Stomach smooth muscle (tissue), 2 donors: ENCODE measurements around the gene KIF11.
A peak's percentile ranks its signal among the peaks of the same experiment; 100 is the strongest.

ENCODE experiments used
- H3K27ac ChIP-seq: one replicate; pipeline ENCODE4 v1.7.0; 2013; ENCODE audit warnings: mild to moderate bottlenecking, low read length, inconsistent platforms
- H3K27me3 ChIP-seq, 2 donors: one replicate each; pipeline ENCODE4 v1.7.0; 2013; ENCODE audit warnings: low read length in 2 of 2; ENCODE audit not compliant: insufficient read depth in 2 of 2, control insufficient read depth in 1 of 2
- H3K36me3 ChIP-seq, 2 donors: one replicate each; pipeline ENCODE4 v1.7.0; 2013; ENCODE audit warnings: low read length in 2 of 2; ENCODE audit not compliant: control insufficient read depth in 2 of 2, insufficient read depth in 2 of 2
- H3K4me1 ChIP-seq: one replicate; pipeline ENCODE4 v1.7.0; 2013; ENCODE audit warnings: low read length; ENCODE audit not compliant: control insufficient read depth, insufficient read depth
- H3K4me3 ChIP-seq, 2 donors: one replicate each; pipeline ENCODE4 v1.7.0; 2013; ENCODE audit warnings: low read length in 2 of 2
- H3K9ac ChIP-seq, 2 donors: one replicate each; pipeline ENCODE4 v1.7.0; 2013; ENCODE audit warnings: low read length in 2 of 2, mild to moderate bottlenecking in 1 of 2
- H3K9me3 ChIP-seq, 2 donors: one replicate each; pipeline ENCODE4 v1.7.0; 2013; ENCODE audit warnings: low read length in 2 of 2; ENCODE audit not compliant: control insufficient read depth in 2 of 2
- donor health status: healthy.
- donor health status: Pancreatic carcinoma.

KIF11 gene

GRCh38 chr10:92693534-92693893 lies 100.6 kb downstream of the KIF11 start:
- peaks cover 5 to 54% of the 10 kb centered on the region in 2 donors for H3K27me3 ChIP-seq
- no peak overlapping the region for H3K27ac ChIP-seq
- no peaks in the 10 kb centered on the region for H3K36me3 ChIP-seq
- no peak overlapping the region for H3K4me3 ChIP-seq
- H3K9me3 ChIP-seq: peaks cover 0 to 4% of the 10 kb centered on the region in 2 donors
- peaks cover 20% of the 10 kb centered on the region for H3K4me1 ChIP-seq
- no peak overlapping the region for H3K9ac ChIP-seq

- peak overlapping the region; percentile 41 for H3K27ac ChIP-seq
- no peaks in the 10 kb centered on the region for H3K36me3 ChIP-seq
- peak overlapping the region in 1 of 2 donors; percentile 57 for H3K4me3 ChIP-seq
- peaks cover 0 to 2% of the 10 kb centered on the region in 2 donors for H3K9me3 ChIP-seq
- peak overlapping the region in 1 of 2 donors; percentile 5 for H3K9ac ChIP-seq
- H3K4me1 ChIP-seq: peaks cover 8% of the 10 kb centered on the region
- H3K27me3 ChIP-seq: peaks cover 2 to 45% of the 10 kb centered on the region in 2 donors
Observed at GRCh38 chr10:92695679-92696605, 103.0 kb downstream of the KIF11 start.

DNA sequence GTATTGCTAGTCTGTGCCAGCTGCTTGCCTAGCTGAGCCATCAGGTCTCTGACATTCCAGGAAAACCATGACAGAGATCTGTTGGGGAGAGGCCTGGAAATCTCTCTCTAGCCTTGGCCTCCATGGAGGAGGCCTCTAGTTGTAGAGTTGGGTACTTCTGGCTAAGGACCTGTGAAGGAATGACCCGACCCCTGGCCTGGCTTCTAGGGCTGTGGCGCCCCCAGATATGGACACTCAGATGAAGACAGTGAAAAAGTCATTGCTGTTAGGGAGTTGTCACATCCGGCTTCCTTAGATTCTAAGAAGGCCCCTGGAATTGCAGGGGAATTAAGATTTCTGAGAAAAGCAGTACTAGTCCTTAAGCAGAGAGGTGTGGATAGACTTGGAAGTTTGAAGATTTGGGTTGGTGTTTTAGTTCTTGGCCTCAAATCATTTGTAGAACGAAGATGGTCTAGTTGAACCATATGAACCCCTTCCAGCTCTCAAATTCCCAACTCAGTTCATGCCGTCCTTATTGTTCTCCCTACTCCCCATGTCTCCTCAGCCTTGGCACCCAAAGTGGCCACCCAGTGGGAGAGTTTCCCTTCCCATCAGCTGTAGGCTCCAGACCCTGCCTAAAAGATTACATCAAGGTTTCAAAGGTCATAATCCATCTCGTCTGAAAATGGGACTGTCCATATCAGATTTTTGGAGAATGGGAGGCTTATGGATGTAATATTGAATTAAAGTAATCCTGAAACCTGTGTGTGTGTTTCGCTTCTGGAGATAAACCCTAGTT lies 103.9 kb downstream of the KIF11 start:
- no peak overlapping the region for H3K4me3 ChIP-seq
- peaks cover 2 to 40% of the 10 kb centered on the region in 2 donors for H3K27me3 ChIP-seq
- H3K9me3 ChIP-seq: no peaks in the 10 kb centered on the region
- peaks cover 6% of the 10 kb centered on the region for H3K4me1 ChIP-seq
- no peak overlapping the region for H3K9ac ChIP-seq
- peak overlapping the region; percentile 41 for H3K27ac ChIP-seq
- H3K36me3 ChIP-seq: no peaks in the 10 kb centered on the region

DNA sequence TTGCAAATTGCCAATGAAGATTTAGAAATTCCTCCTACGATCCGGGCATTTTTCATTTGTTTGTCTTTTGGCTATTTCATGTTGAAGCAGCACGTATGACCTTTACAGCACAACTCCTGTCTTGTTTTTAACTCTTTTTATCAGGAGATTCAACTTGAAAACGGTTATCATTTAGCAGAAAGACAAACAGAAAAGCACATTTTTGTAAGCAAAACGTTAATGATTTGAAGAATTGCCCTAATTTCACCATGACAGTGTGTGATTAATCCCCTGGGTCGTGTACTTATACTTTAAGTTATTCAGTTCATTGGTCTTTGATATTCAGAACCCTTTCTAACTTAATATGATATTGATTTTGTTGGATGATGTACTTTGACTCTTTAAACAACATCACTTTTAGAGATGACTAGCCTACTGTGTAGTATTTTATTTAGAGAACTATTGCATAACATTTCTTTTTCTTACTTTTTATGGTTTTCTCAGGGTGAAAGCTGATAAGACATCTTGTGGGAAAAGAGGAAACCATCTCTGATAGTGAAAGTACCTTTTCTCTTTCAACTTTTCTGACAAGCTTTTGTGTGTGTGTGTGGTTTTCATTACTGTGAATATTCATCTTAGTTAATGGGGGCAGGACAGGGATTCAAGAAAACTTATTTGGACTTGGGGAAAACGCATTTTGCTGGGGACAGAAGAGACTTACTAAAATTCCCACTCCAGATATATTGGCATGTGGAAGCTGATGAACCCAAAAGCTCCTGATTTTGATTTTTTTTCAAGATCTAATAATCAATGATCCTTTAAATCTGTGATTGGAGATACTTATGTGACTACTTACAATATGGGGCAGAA lies 105.0 kb downstream of the KIF11 start:
- H3K27ac ChIP-seq: no peak overlapping the region
- H3K9me3 ChIP-seq: no peaks in the 10 kb centered on the region
- H3K4me1 ChIP-seq: peaks cover 6% of the 10 kb centered on the region
- H3K36me3 ChIP-seq: no peaks in the 10 kb centered on the region
- no peak overlapping the region for H3K4me3 ChIP-seq
- peaks cover 0 to 30% of the 10 kb centered on the region in 2 donors for H3K27me3 ChIP-seq
- H3K9ac ChIP-seq: no peak overlapping the region

DNA sequence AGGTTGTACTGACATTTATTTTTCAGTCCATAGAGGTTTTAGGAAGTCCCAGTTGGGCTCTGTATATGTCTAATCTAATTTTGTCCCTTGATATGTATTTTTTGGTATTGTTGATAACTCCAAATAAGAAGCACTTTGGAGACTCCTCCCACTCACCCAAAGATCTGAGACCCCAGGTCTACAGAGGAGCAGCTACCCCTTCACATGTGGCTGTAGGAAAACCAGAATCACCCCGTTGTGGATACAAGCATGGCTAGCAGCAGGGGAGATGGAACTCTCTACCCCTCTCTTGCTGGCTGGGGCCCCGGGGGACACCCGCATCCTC lies 106.2 kb downstream of the KIF11 start:
- peak overlapping the region; percentile 58 for H3K27ac ChIP-seq
- H3K9me3 ChIP-seq: no peaks in the 10 kb centered on the region
- H3K36me3 ChIP-seq: no peaks in the 10 kb centered on the region
- peaks cover 6% of the 10 kb centered on the region for H3K4me1 ChIP-seq
- H3K27me3 ChIP-seq: peaks cover 0 to 29% of the 10 kb centered on the region in 2 donors
- peak overlapping the region; percentile 50 to 76 for H3K9ac ChIP-seq
- peak overlapping the region; percentile 61 to 74 for H3K4me3 ChIP-seq

GRCh38 chr10:92699518-92700381 lies 106.8 kb downstream of the KIF11 start:
- Histone ChIP-seq H3K9ac (peak overlapping the region; percentile 50 to 76), H3K27me3 (peaks cover 0 to 24% of the 10 kb centered on the region in 2 donors), H3K9me3 (no peaks in the 10 kb centered on the region), H3K4me1 (peaks cover 6% of the 10 kb centered on the region), H3K27ac (peak overlapping the region; percentile 58), H3K4me3 (peak overlapping the region; percentile 61 to 74), H3K36me3 (no peaks in the 10 kb centered on the region)

DNA sequence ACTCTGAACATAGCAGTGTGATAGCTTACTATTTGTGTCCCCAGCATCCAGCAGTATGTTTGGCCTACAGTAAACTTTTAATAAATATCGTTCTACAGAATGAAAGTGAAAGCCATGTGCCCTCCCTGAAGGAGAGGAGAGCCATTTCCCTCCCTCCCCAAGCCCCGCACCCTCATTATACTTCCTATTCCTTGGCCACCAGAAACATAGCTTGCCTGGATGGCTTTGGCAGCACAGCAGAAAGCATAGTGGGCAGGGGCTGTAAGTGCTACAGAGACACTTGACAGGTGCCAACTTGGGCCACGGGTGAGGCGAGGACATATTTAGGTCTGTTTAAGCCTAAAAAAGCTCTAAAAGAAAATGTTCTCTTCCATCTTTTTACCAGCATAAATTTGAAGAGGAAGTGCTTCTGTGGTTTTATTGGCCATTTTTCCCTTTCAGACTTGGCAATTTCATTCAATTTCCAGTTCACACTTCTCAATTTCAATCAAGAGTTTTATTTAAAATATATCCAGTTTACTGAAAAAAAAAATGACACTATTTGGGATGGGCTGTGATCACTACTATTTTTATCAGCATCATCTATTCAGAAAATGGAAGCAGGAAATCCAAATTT lies 109.5 kb downstream of the KIF11 start:
- Histone ChIP-seq H3K27ac (no peak overlapping the region), H3K9ac (no peak overlapping the region), H3K27me3 (peaks cover 0 to 15% of the 10 kb centered on the region in 2 donors), H3K4me3 (no peak overlapping the region), H3K36me3 (no peaks in the 10 kb centered on the region), H3K4me1 (peaks cover 3% of the 10 kb centered on the region), H3K9me3 (no peaks in the 10 kb centered on the region)
